ENCODE measurements around the gene NFE2L2.
"Not testable (repeated sequence)": the region's sequence is repeated elsewhere in the genome, so short reads cannot be mapped to it uniquely, and the experiment has no call there.

The NFE2L2 gene

GRCh38 chr2:177204417-177204816, 60.1 kb downstream of the NFE2L2 start:
- TF ChIP-seq EZH2phosphoT487 (IDR thresholded peaks at IDR 0.05; ENCODE audit: low read length), result no peak
- TF ChIP-seq EZH2 (optimal IDR thresholded peaks at IDR 0.05; ENCODE audit: low read depth, low read length), result no peak
- TF ChIP-seq, protein P1, sequence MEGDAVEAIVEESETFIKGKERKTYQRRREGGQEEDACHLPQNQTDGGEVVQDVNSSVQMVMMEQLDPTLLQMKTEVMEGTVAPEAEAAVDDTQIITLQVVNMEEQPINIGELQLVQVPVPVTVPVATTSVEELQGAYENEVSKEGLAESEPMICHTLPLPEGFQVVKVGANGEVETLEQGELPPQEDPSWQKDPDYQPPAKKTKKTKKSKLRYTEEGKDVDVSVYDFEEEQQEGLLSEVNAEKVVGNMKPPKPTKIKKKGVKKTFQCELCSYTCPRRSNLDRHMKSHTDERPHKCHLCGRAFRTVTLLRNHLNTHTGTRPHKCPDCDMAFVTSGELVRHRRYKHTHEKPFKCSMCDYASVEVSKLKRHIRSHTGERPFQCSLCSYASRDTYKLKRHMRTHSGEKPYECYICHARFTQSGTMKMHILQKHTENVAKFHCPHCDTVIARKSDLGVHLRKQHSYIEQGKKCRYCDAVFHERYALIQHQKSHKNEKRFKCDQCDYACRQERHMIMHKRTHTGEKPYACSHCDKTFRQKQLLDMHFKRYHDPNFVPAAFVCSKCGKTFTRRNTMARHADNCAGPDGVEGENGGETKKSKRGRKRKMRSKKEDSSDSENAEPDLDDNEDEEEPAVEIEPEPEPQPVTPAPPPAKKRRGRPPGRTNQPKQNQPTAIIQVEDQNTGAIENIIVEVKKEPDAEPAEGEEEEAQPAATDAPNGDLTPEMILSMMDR (IDR thresholded peaks at IDR 0.05; ENCODE audit: low read length), result no peak
- H3K4me1 ChIP-seq (ENCODE audit: low read length), result peaks cover 6% of the 10 kb centered on the region; the same call in 1 of the 2 replicates
- no peaks in the 10 kb centered on the region for H3K36me3 ChIP-seq (replicated peaks; ENCODE audit: insufficient read depth, low read length)
- H3K79me2 ChIP-seq (ENCODE audit: low read length), result no peaks in the 10 kb centered on the region
- H3F3A ChIP-seq (ENCODE audit: insufficient read depth, low read length), result no peaks in the 10 kb centered on the region
- H3K27ac ChIP-seq (ENCODE audit: low read length), result no peak overlapping the region
- no peaks in the 10 kb centered on the region for H3K9me2 ChIP-seq (replicated peaks; ENCODE audit: insufficient read depth, low read length)
- H3K27me3 ChIP-seq (replicated peaks; ENCODE audit: insufficient read depth, low read length), result no peaks in the 10 kb centered on the region
- H4K20me1 ChIP-seq (ENCODE audit: insufficient read depth, low read length), result no peaks in the 10 kb centered on the region
- H3K4me2 ChIP-seq (ENCODE audit: low read depth, low read length), result no peak overlapping the region
- H2AFZ ChIP-seq (ENCODE audit: low read length), result no peak overlapping the region
- no peak overlapping the region for H3K4me3 ChIP-seq (ENCODE audit: low read length)
- no peaks in the 10 kb centered on the region for H3K9me3 ChIP-seq (replicated peaks; ENCODE audit: insufficient read depth, low read length)
- DNase-seq, result no peak
- H3K9ac ChIP-seq (ENCODE audit: low read length), result no peak overlapping the region

DNA sequence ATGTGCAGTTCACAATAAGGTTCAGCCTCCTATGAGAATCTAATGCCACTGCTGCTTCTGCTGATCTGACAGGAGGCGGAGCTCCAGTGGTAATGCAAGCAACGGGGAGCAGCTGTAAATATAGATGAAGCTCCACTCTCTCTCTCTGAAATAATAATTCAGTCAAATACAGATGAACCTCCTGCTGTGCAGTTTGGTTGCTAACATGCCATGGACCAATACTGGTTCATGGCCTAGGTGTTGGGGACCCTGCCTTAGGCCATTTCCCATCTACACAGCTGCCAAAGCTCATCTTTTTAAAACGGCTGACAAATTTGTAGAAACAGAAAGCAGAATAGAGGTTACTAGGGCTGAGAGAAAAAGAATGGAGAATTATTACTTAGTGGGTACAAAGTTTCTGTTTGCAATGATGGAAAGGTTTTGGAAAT, 62.6 kb downstream of the NFE2L2 start:
- H3K9me2 ChIP-seq (replicated peaks; ENCODE audit: insufficient read depth, low read length), result no peaks in the 10 kb centered on the region

GRCh38 chr2:177200419-177200818, 64.1 kb downstream of the NFE2L2 start:
- H4K20me1 ChIP-seq (ENCODE audit: insufficient read depth, low read length); H3K36me3 ChIP-seq (replicated peaks; ENCODE audit: insufficient read depth, low read length); H3K4me2 ChIP-seq (ENCODE audit: low read depth, low read length); H3K9me2 ChIP-seq (replicated peaks; ENCODE audit: insufficient read depth, low read length); H3K9ac ChIP-seq (ENCODE audit: low read length); H3K4me3 ChIP-seq (ENCODE audit: low read length); H3K79me2 ChIP-seq (ENCODE audit: low read length); H3K9me3 ChIP-seq (replicated peaks; ENCODE audit: insufficient read depth, low read length); H3K27ac ChIP-seq (ENCODE audit: low read length); H3K4me1 ChIP-seq (ENCODE audit: low read length); H3K27me3 ChIP-seq (replicated peaks; ENCODE audit: insufficient read depth, low read length); DNase-seq; H2AFZ ChIP-seq (ENCODE audit: low read length); H3F3A ChIP-seq (ENCODE audit: insufficient read depth, low read length): not testable (repeated sequence)

More for the DNA sequence above, 62.6 kb downstream of the NFE2L2 start:
- Histone ChIP-seq H3K27me3 (replicated peaks; ENCODE audit: insufficient read depth, low read length) (no peaks in the 10 kb centered on the region), H3K9me3 (replicated peaks; ENCODE audit: insufficient read depth, low read length) (no peaks in the 10 kb centered on the region), H3F3A (ENCODE audit: insufficient read depth, low read length) (no peaks in the 10 kb centered on the region), H3K36me3 (replicated peaks; ENCODE audit: insufficient read depth, low read length) (no peaks in the 10 kb centered on the region), H3K4me3 (ENCODE audit: low read length) (no peak overlapping the region), H2AFZ (ENCODE audit: low read length) (no peak overlapping the region), H3K4me1 (ENCODE audit: low read length) (peaks cover under 1% of the 10 kb centered on the region; the same call in 1 of the 2 replicates), H3K79me2 (ENCODE audit: low read length) (no peaks in the 10 kb centered on the region), H4K20me1 (ENCODE audit: insufficient read depth, low read length) (no peaks in the 10 kb centered on the region), H3K4me2 (ENCODE audit: low read depth, low read length) (no peak overlapping the region), H3K9ac (ENCODE audit: low read length) (no peak overlapping the region), H3K27ac (ENCODE audit: low read length) (no peak overlapping the region)
- no peak for DNase-seq
- TF ChIP-seq EZH2phosphoT487 (IDR thresholded peaks at IDR 0.05; ENCODE audit: low read length) (no peak), EZH2 (optimal IDR thresholded peaks at IDR 0.05; ENCODE audit: low read depth, low read length) (no peak)
- TF ChIP-seq, protein P1 (IDR thresholded peaks at IDR 0.05; ENCODE audit: low read length), result no peak

- Histone ChIP-seq H3K4me1 (ENCODE audit: low read length) (no peaks in the 10 kb centered on the region; the same call in 1 of the 2 replicates), H3F3A (ENCODE audit: insufficient read depth, low read length) (no peaks in the 10 kb centered on the region), H3K9ac (ENCODE audit: low read length) (no peak overlapping the region), H4K20me1 (ENCODE audit: insufficient read depth, low read length) (no peaks in the 10 kb centered on the region), H3K36me3 (replicated peaks; ENCODE audit: insufficient read depth, low read length) (no peaks in the 10 kb centered on the region), H3K27me3 (replicated peaks; ENCODE audit: insufficient read depth, low read length) (no peaks in the 10 kb centered on the region), H3K27ac (ENCODE audit: low read length) (no peak overlapping the region), H3K9me2 (replicated peaks; ENCODE audit: insufficient read depth, low read length) (no peaks in the 10 kb centered on the region), H3K79me2 (ENCODE audit: low read length) (no peaks in the 10 kb centered on the region), H3K4me2 (ENCODE audit: low read depth, low read length) (no peak overlapping the region), H2AFZ (ENCODE audit: low read length) (no peak overlapping the region), H3K9me3 (replicated peaks; ENCODE audit: insufficient read depth, low read length) (no peaks in the 10 kb centered on the region), H3K4me3 (ENCODE audit: low read length) (no peak overlapping the region)
- TF ChIP-seq EZH2phosphoT487 (IDR thresholded peaks at IDR 0.05; ENCODE audit: low read length), result no peak
- TF ChIP-seq, protein P1 (IDR thresholded peaks at IDR 0.05; ENCODE audit: low read length), result no peak
- no peak for TF ChIP-seq EZH2 (optimal IDR thresholded peaks at IDR 0.05; ENCODE audit: low read depth, low read length)
- DNase-seq, result no peak
Observed at GRCh38 chr2:177195194-177195593, 69.3 kb downstream of the NFE2L2 start.

Measured in MM.1S (cell line).